NCI-H526 treated with DMSO at 0.1 percent for 48 hours (cell line): ENCODE measurements around the gene RFTN1.

Experiments used
- DNase-seq: peaks from one replicate; lab custom pipeline; 2025; lab: John Stamatoyannopoulos, UW

The RFTN1 gene

DNA sequence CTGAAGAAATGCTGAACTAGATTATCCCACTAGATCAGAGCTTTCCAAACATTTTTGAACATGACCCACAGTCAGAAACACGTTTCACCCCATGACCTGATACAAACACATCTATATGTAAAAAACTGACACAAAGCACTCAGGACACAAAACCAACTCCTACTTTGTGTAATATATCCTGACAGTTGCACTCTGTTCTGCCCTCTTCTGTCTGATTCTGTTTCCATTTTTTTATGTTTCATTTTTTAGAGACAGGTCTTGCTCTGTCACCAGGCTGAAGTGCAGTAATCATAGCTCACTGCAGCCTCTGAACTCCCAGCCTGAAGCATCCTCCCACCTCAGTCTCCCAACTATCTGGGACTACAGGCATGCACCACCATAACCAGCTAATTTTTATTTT lies 15.8 kb upstream of the RFTN1 start:
- no peak for DNase-seq

DNA sequence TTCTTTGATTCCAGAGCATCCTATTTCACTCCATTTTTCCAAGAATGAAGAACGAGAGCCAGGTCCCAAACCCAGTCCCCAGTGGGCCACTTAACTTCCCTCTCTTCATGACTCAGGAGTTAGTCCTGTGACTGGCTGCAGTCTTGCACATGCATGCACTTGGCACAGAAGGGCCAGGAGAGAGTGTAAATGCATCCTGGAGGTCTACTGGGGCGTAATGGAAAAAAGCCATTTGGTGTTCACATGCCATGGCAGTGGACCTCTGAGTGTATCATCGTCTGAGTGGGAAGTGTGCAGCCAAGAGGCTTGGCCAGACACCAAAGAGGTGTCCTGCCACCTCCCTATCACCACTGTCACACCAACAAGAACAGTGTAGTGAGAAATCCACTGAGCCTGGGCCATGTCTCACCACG lies 15.1 kb upstream of the RFTN1 start:
- no peak for DNase-seq

DNA sequence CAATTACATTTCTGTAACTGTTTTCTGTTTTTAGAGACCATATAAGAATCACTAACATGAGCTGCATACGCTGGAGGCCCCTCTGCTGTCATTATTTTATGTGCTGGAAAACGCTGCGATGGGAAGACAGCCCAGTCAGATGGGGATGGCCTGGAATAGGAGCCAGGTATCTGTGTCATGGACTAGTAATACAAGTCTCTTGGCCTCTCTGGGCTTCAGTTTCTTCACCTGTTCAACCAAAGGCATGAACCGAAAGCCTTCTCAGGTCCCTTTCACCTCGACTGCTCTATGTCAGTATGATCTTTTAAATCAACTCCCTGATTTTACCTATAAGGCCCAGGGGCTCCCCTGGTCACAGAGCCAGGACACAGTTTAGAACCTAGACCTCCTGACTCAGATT lies 14.6 kb upstream of the RFTN1 start:
- DNase-seq, result no peak

DNA sequence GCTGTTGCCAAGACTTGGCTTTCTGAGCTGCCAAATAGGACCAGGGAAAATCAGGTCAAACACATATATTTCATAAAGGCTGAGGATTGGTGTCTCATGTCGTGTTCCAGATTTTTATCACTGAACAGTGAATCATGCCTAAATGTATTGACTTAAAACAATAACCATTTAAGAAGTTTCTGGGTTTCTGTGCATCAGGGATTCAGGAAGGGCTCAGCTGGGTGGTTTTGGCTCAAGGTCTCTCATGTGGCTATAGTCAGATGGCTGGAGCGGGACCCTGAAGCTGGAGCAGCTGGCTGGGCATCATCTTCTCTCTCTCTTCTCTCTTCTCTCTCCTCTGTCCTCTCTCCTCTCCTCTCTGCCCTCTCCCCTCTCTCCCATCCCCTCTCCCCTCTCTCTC lies 10.7 kb upstream of the RFTN1 start:
- no peak for DNase-seq

DNA sequence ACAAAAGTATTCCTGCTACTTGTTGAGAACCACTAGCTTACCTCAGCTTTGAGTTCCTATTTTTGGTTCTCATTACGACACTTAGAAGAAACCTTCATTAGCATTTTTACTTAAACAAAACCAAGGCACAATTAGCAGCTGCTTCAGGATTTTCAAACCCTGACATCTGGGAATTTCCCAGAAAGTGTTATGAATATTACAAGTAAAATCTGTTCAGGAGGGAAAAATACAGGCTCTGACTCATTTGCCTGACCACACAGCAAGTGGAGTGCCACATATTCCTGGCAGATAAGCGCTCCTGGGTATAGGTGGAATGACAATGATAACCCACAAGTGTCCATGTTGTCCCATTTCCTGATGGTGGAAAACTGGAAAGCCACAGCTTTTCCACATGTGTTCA lies 10.3 kb upstream of the RFTN1 start:
- no peak for DNase-seq

DNA sequence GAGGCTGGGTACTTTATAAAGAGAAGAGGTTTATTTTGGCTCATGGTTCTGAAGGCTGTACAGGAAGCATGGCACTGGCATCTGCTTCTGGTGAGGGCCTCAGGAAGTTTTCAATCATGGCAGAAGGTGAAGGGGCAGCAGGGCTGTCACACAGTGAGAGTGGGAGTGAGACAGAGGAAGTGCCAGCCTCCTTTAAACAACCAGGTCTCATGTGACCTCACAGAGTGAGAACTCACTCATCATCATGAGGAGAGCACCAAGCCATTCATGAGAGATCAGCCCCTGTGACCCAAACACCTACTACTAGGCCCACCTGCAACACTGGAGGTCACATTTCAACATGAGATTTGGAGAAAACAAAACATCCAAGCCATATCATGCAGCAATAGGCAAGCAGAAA lies 9.3 kb upstream of the RFTN1 start:
- DNase-seq, result no peak

GRCh38 chr3:16520970-16521881 lies 7.7 kb upstream of the RFTN1 start:
- no peak for DNase-seq

- DNase-seq, result no peak
Observed at GRCh38 chr3:16520241-16520969, 6.9 kb upstream of the RFTN1 start.

DNA sequence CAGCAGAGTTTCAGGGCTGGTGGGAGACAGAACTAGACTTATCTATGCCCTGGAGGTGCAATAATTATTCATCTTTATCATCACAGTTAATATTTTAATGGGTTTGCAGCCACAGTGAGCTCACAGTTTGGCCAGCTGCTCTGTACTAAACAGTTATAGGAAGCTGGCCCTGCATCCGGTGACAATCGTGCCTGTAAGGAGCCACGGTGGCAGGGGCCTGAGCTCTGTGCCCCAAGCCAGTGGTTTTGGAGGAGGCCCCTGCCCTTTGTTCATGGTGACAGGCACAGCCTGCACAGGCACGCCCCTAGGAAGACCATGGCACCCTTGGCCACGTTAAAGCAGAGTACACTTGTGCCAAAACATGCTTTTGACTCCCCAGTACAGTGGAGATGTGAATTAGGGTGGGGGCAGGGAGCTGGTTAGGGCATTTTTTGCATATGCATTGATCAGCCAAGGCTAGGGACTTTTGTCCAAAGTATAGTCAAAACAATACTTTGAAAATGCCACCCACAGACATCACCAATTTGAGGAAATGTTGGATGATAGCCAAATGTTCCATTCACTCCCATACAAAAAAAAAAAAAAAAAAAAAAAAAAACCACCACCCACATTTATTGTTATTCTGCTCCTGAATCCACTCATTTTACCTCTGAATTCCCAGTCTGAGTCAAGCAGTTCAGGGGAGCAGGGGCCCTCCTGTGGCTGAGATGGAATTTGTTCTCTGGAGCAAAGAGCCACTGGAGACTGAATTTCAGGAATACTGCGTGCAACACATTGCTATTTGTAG lies 3.4 kb upstream of the RFTN1 start:
- no peak for DNase-seq

DNA sequence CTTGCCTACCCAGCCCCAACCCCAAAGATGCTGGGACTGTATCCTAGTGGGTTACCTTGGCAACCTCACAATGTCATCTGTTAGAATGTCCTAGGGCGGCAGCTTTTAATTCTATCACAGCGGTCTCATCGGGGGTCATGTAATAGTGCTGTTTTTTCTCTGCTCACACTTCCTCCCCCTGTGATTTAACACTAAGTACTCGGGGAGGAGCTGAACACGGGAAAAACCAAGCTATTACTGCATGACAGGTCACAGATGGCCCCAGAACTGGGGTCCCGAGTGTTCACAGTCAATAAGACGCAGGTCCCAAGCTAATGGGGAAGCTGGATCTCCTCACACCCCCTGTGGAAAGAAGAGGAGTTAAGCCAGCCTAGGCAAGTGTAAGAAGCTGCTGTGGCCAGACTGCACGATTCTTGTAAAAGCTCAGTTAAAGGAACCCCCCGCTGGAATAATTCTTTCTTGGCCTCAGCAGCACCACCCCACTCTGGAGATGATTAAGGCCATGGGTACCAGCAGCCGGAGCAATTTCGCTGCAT lies 2.5 kb upstream of the RFTN1 start:
- no peak for DNase-seq

DNA sequence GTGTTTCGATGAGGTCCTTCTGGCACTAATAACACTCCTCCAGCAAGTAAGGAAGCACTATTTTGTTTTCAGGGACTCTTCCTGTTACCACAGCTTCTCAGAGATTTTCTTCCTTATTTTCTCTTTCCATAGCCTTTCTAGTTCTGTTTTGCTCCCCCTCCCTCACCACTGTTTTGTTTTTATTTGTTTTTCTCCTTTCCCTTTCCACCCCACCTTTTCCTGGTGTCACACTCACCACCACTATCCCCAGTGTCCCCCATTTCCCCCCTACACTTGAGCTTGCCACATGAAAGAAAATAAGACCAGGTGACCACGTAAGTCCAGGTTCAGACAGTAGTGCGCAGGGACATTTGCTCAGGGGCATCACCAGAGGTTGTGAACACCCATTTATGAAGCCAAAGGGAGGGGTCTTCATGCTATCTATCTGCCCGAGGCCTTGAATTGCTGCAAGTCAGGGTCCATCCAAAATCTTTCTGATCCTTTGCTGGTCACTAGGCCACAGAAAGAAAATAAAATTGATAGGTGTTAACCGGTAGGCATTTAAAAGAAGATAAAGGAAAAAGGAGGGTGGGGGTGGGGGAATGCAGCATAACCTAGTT lies 1.4 kb upstream of the RFTN1 start:
- no peak for DNase-seq

DNA sequence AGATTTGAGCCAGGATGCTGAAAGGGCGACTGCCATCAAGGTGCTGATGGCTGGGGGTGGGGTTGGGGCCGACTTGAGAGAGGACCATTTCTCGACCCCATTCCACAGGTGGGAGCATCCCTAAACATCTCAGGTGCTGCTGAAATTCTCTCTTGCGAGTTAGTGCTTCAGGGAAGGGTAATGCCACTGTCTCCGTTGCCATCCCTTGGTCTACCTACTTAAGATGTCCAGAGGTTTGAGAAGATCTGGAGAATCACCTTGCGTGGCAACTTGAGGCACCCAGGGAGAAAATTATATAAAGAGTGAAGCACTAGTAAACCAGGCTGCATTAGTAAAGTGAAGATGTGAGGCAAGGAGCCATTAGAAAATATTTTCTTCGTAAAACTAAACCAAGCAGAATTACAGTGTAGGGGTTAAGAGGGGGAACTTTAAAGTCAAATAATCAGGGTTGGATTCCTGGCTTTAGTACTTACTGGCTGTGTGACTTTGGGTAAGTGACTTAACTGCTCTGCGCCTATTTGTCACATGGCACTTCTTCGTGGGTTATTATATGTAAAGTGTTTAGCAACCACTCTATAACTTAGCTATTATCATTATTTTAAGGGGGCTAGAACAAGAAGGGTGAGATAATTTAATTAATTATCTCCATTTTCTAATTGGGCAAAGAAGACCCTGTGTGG lies 662 bp upstream of the RFTN1 start:
- no peak for DNase-seq

DNA sequence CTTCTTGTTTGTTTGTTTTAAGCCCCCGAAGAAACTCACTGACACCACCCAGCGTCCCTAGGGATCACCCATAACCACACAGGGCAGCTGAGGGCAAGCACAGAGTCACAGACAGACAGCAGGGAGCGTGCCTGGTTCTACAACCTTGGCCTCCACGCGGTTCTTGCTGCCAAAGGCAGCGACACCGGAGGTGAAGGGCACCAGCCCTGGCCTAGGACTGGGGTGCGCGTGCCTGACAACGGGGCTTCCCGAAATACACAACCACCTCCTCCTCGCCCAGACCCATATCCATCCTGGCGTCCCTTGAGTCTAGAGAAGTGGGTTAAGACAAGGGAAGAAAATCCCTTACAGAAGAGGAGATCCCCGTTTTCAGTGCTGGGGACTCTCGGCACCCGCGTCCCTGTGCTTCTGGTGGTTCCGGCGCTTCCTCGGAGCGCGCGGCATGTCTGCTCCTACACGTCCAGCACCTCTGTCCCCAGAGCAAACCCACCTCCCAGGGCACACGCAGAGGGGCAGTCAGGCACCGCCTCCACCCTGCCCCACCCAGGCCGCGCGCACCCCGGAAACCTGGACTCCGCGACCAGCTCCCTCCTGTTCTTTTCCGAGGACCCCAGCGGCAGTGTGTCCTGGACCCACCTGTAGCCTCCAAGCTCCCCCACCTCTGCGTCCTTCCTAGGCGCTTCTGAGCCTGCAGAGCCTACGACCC lies 911 bp downstream of the RFTN1 start:
- no peak for DNase-seq

DNA sequence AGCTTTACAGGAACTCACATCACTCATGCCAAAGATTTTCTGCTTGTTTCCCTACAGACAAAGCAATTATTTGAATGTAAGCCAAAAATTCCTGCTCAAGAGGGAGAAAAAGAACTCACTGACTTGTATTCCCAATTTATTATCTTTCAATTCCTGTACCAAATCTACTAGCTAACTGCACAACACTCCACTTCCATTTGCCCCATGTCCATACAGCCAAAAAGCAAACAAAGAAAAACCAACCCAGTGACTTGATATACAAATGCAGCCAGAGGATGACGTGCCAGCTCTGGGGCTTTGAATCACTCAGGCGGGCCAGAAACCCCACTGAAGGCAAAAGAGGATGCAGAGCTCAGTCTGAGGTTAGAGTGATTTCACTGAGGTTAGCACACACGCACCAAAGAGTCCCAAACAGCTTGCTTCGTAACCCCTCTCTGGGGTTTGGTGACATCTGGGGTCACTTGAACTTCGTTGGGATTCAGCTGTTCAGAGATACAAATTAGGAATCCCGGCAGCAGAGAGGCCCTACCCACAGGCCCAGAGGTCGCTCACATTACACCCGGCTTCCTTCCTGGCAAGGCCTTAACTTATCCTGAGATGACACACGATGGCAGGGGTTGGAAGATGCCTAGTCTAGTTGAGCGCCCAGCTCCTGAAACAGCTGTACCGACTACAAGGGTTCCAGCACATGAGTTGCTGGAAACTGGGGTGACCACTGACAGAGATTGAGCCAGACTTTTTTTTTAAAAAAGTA lies 1.6 kb downstream of the RFTN1 start:
- DNase-seq, result no peak

DNA sequence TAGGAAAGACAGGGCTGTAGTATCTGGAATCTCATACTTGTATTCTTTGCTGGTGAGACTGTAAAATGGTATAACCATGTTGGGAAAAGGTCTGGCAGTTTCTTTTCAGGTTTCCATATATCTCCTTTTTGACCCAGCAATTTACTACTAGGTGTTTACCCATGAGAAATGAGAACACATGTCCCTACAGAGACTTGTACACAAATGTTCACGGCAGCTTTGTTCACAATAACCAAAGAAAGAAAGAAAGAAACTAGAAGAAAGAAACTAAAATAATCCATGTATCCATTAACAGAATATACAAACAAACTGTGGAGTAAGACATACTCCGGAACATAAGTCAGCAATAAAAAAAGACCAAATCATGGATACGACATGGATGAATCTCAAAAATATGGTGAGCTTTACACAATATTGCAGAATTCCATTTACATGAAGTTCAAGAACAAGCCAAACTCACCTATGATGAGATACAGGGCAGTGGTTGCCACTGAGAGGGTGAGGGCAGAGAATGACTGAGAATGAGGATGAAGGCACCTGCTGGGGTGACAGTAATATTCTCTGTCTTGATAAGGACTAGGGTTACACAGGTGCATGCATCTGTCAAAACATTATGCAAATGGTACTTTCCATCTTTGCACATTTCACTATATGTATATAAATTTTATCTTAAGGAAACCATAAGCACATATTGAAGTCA lies 2.7 kb downstream of the RFTN1 start:
- no peak for DNase-seq

DNA sequence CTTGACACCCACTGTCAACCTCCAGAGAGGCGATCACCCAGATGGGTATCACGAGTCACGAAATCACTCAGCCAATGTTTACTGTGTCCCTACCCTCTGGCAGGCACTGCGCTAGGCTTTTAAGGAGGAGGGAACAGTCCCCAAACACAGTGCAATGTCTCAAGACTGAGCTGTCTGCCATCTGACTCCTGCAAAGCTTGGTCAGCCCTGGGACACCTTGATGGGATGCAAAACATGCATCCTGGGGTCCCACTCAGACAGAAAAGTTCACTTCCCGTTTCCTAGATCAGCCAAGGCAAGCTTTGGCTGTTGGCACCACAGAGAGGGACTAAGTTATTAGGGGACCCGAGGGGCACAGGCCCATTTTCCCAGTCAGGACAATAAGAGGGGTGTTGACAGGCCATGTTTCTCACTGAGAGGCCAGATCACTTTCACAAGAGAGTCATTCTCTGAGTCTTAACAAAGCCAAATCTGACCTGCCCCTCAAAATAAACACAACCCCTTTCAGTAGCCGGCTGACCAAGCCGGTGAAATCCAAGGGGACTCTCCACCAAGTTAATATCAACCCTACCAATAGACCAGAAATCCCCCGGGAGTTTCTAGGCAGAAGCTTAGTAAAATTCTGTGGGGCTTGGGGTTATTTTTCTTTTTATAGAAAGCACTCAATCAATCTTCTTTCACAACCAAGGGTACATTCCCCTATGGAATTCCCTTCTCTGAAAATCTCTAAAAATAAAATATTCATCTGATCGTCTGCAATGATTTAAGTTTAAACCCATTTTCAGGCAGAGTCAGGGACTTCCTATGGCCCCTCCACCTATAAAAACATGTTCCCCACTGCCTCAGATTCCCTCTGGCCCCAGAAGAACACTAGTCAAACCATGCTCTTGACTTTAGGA lies 3.5 kb downstream of the RFTN1 start:
- no peak for DNase-seq

GRCh38 chr3:16508591-16508995 lies 4.9 kb downstream of the RFTN1 start:
- DNase-seq, result no peak

DNA sequence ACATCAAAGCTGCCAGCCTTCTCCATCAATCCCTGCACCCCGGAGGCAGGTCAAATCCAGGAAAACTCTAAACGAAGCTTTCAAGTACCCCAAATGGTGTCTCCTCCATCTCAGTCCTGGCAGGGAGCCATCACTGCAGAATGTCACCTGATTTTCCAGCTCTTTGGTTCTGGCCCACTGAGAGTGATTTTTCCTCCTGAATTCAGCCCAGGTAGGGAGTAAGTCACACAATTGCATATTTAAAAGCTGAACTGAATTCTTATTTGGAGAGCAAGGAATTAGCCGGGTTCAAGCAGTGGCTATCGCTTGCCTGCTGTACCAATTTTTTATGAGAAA lies 5.3 kb downstream of the RFTN1 start:
- no peak for DNase-seq
